ENCODE results near the gene MTA3.

MTA3 gene

DNA sequence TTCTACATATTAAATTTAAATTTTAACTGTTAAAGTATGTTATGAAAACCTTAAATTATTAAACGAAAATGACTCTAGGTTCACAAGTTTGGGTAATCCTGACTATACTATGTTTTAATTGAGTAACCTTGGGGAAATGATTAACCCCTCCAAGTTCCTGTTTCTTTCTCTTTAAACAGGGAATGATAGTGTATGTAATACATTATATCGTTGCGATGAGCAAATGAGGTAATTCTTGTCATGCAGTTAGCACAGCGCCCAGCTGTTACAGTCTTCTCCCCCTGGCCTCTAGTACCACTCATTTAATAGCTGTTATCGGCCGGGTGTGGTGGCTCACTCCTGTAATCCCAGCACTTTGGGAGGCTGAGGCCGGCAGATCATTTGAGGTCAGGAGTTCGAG, 80.4 kb downstream of the MTA3 start:
- TF ChIP-seq, protein P1, sequence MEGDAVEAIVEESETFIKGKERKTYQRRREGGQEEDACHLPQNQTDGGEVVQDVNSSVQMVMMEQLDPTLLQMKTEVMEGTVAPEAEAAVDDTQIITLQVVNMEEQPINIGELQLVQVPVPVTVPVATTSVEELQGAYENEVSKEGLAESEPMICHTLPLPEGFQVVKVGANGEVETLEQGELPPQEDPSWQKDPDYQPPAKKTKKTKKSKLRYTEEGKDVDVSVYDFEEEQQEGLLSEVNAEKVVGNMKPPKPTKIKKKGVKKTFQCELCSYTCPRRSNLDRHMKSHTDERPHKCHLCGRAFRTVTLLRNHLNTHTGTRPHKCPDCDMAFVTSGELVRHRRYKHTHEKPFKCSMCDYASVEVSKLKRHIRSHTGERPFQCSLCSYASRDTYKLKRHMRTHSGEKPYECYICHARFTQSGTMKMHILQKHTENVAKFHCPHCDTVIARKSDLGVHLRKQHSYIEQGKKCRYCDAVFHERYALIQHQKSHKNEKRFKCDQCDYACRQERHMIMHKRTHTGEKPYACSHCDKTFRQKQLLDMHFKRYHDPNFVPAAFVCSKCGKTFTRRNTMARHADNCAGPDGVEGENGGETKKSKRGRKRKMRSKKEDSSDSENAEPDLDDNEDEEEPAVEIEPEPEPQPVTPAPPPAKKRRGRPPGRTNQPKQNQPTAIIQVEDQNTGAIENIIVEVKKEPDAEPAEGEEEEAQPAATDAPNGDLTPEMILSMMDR (IDR thresholded peaks at IDR 0.05): no peak

DNA sequence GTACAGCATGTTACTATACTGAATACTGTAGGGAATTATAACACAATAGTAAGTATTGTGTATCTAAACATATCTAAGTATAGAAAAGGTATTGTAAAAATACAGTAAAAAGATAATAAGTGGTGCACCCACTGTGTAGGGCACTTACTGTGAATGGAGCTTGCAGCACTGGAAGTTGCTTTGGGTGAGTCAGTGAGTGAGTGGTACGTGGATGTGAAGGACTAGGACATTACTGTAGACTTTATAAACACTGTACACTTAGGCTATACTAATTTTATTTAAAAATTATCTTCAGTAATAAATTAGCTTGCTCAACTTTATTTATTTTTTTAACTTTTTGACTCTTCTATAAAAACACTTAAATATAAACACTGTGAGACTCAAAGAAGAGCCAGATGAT, 82.6 kb downstream of the MTA3 start:
- TF ChIP-seq, protein P1 (IDR thresholded peaks at IDR 0.05): no peak

DNA sequence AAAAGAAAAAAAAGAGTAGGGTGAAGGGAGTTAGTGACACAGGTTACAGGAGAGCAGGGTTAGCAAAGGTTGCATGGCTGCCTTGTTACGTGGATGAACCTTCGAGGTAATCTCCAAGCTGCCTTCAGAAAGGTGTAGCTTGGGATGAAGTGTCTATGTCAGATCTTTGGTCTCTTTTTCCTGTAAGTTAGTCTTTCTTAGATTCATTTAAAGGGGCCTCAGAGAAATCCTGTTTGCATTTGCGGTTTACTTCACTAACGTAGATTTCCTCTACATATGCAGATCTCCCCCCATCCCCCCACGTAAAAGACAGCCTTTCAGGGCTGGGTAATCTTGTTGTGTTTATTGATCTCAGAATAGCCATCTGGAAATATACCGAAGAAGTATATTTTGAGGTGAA, 83.7 kb downstream of the MTA3 start:
- TF ChIP-seq, protein P1 (IDR thresholded peaks at IDR 0.05): no peak

DNA sequence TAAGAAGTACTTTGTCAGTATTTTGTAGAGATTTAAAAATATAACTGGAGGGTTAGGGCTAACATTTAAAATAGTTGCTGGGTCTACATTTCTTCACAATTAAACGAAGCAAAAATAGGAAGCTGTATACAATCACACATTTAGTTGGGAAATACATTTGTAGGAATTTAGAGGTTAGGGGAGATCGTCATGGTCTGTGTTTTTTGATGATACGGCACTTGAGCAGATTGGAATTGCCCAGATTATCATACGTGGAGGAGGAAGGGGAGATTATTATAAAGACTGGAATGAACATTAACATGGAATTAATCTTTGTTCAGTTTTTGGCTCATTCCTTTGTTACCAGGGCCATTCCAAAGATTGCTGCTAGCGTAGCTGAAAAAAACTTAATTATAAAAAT, 84.6 kb downstream of the MTA3 start:
- TF ChIP-seq, protein P1 (IDR thresholded peaks at IDR 0.05): no peak

DNA sequence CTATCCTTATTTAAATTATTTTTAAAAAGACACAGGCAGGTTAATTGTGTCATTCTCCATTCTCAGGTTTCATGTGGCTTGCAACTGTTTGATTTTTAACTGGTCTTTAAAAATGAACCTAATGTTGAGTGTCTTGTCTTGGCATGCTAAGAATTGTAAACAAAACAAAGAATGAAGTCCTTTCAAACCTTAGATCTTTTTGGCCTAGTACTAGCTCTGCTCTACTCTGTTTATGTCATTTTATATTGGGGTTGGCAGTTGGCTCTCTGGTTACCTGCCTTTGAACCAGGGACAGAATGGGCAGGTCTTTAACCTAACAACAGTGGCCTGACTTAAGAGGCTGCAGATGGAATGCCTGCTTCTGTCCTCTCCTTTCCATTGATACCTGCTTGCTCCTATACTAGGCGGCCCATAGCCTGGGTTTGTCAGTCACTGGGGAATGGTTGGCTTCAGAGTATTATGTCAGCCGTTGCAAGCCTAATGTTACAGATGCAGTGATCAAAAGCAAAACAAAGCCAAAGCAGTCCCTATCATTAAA, 85.5 kb downstream of the MTA3 start:
- TF ChIP-seq, protein P1 (IDR thresholded peaks at IDR 0.05): no peak

DNA sequence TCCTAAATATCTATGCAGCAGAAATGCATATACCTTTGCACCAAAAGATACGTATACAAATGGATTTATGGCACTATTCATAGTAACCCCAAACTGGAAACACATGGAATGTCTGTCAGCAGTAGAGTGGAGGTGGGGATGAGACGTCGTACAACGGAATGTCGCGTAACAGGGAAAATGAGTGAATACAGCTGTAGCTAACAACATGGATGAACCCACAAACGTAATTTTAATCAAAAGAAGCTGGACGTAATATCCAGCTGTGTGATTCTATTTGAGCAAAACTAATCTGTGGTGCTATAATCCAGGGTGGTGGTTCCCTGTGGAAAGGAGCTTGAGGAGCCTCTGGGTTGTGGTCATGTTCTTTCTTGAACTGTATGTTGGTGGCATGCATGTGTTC, 89.9 kb downstream of the MTA3 start:
- TF ChIP-seq, protein P1 (IDR thresholded peaks at IDR 0.05): no peak

DNA sequence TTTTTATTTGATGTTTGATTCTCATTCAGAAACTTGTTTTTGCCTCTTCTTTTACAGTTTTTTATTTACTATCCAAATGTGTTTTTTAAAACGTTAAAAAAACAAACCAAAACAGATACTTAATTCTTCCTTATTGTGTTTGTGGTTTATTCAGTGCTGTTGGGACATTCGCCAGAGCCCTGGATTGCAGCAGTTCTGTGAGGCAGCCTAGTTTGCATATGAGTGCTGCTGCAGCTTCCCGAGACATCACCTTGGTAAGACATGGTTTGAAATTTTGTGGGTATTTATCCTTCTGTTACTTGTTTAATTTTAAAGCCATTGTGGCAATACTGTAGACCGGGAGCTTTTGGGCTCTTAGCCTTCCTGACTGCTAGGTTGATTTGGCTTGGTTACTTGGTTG, 91.2 kb downstream of the MTA3 start:
- TF ChIP-seq, protein P1 (IDR thresholded peaks at IDR 0.05): no peak
